Ishikawa (cell line): ENCODE results near the gene VPS45.

ENCODE experiments used
- CEBPB ChIP-seq: IDR thresholded peaks from 2 replicates; pipeline ENCODE4 v1.6.1; 2012
- CREB1 ChIP-seq: IDR thresholded peaks from 2 replicates; pipeline ENCODE4 v1.6.1; 2012; ENCODE audit warnings: low read depth
- EGR1 ChIP-seq: IDR thresholded peaks from 2 replicates; pipeline ENCODE4 v1.6.1; 2012
- EP300 ChIP-seq: IDR thresholded peaks from 2 replicates; pipeline ENCODE4 v1.6.1; 2012; ENCODE audit warnings: borderline replicate concordance
- FOXM1 ChIP-seq: IDR thresholded peaks from 2 replicates; pipeline ENCODE4 v1.6.1; 2012; ENCODE audit warnings: low read depth, borderline replicate concordance
- NFIC ChIP-seq: IDR thresholded peaks from 2 replicates; pipeline ENCODE4 v1.6.1; 2012
- RAD21 ChIP-seq: IDR thresholded peaks from 2 replicates; pipeline ENCODE4 v1.6.1; 2012; ENCODE audit warnings: low read depth
- TAF1 ChIP-seq: IDR thresholded peaks from 2 replicates; pipeline ENCODE4 v1.6.1; 2012; ENCODE audit warnings: low read depth, mild to moderate bottlenecking
- TCF12 ChIP-seq: IDR thresholded peaks from 2 replicates; pipeline ENCODE4 v1.6.1; 2012; ENCODE audit warnings: low read depth
- TEAD4 ChIP-seq: IDR thresholded peaks from 2 replicates; pipeline ENCODE4 v1.6.1; 2012
- YY1 ChIP-seq: IDR thresholded peaks from 2 replicates; pipeline ENCODE4 v1.6.1; 2012; ENCODE audit warnings: low read depth
- ZBTB7A ChIP-seq: IDR thresholded peaks from 2 replicates; pipeline ENCODE4 v1.6.1; 2012; ENCODE audit warnings: low read depth
- TF ChIP-seq, protein P1 (sequence below): IDR thresholded peaks from 2 replicates; pipeline ENCODE4 v1.6.1; 2012; ENCODE audit warnings: low read depth, mild to moderate bottlenecking
- TF ChIP-seq, protein P2 (sequence below): IDR thresholded peaks from 2 replicates; pipeline ENCODE4 v1.6.1; 2012
- TF ChIP-seq, protein P3 (sequence below): IDR thresholded peaks from 2 replicates; pipeline ENCODE4 v1.6.1; 2012

Gene VPS45, protein sequence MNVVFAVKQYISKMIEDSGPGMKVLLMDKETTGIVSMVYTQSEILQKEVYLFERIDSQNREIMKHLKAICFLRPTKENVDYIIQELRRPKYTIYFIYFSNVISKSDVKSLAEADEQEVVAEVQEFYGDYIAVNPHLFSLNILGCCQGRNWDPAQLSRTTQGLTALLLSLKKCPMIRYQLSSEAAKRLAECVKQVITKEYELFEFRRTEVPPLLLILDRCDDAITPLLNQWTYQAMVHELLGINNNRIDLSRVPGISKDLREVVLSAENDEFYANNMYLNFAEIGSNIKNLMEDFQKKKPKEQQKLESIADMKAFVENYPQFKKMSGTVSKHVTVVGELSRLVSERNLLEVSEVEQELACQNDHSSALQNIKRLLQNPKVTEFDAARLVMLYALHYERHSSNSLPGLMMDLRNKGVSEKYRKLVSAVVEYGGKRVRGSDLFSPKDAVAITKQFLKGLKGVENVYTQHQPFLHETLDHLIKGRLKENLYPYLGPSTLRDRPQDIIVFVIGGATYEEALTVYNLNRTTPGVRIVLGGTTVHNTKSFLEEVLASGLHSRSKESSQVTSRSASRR

DNA sequence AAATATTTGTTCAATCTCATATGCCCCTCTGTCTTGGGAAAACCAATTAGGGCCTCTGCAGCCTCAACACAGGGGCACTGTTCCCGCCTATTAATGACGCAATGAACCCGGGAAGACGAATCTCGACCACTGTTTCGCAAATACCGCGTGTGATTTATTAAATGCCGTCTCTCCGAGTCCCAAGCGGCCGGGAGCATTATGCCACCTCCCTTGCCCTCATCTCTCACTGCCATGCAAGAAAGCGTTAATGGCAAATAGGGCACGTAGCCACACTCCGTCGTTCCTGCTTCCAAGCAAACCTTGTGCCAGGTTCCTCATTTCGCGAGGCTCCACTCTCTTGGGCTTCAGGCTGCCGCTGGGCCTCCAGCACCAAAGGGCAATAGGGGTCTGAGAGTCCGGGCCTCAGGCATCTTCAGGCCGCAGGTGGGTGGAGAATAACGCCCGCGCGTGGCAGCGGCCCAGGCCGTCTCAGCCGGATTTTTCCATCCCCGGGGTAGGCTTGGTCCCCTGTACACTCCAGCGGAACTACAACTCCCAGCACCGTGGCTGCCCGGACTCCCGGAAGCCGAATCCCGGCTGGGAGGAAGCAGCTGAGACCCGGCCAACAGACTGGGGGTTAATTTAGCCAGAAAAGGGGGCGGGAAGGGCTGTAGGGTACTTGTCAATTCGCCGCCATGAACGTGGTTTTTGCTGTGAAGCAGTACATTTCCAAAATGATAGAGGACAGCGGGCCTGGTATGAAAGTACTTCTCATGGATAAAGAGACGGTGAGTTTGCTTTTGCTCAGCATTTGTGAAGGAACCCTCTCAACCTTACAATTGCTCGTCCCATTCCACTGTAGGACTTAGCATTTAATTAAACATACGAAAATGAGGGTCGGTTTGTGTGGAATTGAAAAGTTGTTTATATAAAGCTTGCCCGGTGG, at the start of gene VPS45:
Gene VPS45 (plus strand): TSS at position 593 of the 925 bp plus-strand sequence. CDS start 82 bp downstream, at position 675.
- TF ChIP-seq, protein P1, sequence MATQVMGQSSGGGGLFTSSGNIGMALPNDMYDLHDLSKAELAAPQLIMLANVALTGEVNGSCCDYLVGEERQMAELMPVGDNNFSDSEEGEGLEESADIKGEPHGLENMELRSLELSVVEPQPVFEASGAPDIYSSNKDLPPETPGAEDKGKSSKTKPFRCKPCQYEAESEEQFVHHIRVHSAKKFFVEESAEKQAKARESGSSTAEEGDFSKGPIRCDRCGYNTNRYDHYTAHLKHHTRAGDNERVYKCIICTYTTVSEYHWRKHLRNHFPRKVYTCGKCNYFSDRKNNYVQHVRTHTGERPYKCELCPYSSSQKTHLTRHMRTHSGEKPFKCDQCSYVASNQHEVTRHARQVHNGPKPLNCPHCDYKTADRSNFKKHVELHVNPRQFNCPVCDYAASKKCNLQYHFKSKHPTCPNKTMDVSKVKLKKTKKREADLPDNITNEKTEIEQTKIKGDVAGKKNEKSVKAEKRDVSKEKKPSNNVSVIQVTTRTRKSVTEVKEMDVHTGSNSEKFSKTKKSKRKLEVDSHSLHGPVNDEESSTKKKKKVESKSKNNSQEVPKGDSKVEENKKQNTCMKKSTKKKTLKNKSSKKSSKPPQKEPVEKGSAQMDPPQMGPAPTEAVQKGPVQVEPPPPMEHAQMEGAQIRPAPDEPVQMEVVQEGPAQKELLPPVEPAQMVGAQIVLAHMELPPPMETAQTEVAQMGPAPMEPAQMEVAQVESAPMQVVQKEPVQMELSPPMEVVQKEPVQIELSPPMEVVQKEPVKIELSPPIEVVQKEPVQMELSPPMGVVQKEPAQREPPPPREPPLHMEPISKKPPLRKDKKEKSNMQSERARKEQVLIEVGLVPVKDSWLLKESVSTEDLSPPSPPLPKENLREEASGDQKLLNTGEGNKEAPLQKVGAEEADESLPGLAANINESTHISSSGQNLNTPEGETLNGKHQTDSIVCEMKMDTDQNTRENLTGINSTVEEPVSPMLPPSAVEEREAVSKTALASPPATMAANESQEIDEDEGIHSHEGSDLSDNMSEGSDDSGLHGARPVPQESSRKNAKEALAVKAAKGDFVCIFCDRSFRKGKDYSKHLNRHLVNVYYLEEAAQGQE = no peak; the same call in 1 of the 2 replicates
- TF ChIP-seq CEBPB (peak; percentile 91), EGR1 (peak; percentile 74), YY1 (0 out of 2 replicates have a peak, but pooled peaks have one; percentile 12), NFIC (peak; percentile 48; the same call in 1 of the 2 replicates), TCF12 (peak; percentile 76; the same call in 1 of the 2 replicates), CREB1 (peak; percentile 48; the same call in 1 of the 2 replicates), ZBTB7A (0 out of 2 replicates have a peak, but pooled peaks have one; percentile 44), RAD21 (no peak), FOXM1 (no peak; the same call in 1 of the 2 replicates), TEAD4 (no peak), EP300 (no peak), TAF1 (peak; percentile 93)
- TF ChIP-seq, protein P2, sequence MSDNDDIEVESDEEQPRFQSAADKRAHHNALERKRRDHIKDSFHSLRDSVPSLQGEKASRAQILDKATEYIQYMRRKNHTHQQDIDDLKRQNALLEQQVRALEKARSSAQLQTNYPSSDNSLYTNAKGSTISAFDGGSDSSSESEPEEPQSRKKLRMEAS = peak; percentile 87
- TF ChIP-seq, protein P3, sequence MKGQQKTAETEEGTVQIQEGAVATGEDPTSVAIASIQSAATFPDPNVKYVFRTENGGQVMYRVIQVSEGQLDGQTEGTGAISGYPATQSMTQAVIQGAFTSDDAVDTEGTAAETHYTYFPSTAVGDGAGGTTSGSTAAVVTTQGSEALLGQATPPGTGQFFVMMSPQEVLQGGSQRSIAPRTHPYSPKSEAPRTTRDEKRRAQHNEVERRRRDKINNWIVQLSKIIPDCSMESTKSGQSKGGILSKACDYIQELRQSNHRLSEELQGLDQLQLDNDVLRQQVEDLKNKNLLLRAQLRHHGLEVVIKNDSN = peak; percentile 57

DNA sequence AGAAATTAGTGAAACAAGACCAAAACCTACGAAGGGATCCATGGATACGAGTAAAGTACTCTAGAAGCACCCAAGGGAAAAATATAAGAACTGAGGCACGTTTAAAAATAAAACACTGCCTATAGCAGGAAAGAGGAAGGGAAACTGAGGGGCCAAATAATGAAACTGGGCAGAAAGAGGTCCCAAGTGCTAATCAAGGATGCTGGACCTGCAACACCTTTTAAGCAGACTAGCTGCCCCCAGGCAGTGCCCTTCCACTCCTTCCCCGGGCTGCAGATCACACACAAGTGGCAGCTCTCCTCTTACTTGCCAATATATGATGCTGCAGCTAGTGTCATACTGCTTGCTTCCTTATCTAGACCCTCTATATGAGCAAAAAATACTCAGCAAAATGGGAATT, 49.4 kb upstream of the VPS45 start:
- TF ChIP-seq TAF1 (no peak), EGR1 (no peak), TEAD4 (no peak), ZBTB7A (no peak), YY1 (no peak), EP300 (no peak)
- TF ChIP-seq, protein P2 = no peak
- TF ChIP-seq, protein P3 = no peak

DNA sequence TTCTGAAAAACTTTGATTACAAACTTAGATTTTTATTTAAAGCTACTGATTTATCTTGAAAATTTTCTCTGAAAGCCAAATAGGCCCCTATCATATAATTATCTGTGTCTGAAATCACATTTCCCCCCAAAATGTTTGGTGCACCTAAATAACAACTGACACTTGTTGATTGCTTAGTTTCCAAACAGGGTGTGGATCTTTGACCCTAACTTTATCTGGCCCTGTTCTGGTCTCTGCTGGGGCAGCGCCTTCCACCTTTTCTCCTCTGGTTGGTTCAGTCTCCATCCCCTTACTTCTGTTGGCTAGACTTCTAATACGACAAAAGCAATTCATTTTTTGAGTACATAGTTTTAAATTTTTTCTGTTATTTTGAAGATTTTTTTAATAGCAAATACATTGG, 46.9 kb upstream of the VPS45 start:
- TF ChIP-seq, protein P1 = no peak
- no peak for TF ChIP-seq EGR1
- TF ChIP-seq, protein P3 = no peak
- no peak for TF ChIP-seq TAF1

DNA sequence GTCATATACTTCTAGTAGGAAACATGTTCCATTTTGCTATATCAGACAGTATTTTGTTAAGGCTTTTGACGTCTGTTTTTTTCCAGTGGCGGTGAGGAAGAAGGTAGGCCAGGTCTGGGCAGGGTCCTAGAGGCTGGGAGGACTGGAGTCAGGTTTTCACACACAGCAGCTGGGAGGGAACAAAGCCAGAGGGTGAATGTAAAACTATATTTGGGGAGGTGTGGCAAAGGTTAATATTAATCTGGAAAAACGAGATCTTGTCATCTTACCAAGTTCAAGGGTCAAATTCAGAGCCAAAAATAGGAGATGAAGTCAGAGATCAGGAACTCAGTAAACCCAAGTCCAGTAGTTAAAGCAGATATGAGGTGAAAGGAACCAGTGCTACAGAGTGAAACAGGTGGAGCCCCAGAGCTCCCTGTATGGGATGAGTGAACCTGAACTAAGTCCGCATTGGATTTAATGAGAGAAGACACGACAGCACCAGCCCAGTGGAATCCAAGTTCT, 46.3 kb upstream of the VPS45 start:
- TF ChIP-seq FOXM1 (no peak), ZBTB7A (no peak), YY1 (no peak), NFIC (no peak), TAF1 (no peak), EGR1 (no peak), EP300 (no peak), TEAD4 (no peak), TCF12 (no peak), CREB1 (no peak), RAD21 (no peak), CEBPB (no peak)
- TF ChIP-seq, protein P1 = no peak
- TF ChIP-seq, protein P3 = no peak
- TF ChIP-seq, protein P2 = no peak
